GM19452 (cell line): ENCODE data around the gene COL6A1.

ENCODE experiments used
- ATAC-seq: cut with Tn5 transposase; IDR thresholded peaks from one replicate; pipeline ENCODE4 v1.9.1; 2021; ENCODE audit not compliant: unreplicated experiment

Gene COL6A1, protein sequence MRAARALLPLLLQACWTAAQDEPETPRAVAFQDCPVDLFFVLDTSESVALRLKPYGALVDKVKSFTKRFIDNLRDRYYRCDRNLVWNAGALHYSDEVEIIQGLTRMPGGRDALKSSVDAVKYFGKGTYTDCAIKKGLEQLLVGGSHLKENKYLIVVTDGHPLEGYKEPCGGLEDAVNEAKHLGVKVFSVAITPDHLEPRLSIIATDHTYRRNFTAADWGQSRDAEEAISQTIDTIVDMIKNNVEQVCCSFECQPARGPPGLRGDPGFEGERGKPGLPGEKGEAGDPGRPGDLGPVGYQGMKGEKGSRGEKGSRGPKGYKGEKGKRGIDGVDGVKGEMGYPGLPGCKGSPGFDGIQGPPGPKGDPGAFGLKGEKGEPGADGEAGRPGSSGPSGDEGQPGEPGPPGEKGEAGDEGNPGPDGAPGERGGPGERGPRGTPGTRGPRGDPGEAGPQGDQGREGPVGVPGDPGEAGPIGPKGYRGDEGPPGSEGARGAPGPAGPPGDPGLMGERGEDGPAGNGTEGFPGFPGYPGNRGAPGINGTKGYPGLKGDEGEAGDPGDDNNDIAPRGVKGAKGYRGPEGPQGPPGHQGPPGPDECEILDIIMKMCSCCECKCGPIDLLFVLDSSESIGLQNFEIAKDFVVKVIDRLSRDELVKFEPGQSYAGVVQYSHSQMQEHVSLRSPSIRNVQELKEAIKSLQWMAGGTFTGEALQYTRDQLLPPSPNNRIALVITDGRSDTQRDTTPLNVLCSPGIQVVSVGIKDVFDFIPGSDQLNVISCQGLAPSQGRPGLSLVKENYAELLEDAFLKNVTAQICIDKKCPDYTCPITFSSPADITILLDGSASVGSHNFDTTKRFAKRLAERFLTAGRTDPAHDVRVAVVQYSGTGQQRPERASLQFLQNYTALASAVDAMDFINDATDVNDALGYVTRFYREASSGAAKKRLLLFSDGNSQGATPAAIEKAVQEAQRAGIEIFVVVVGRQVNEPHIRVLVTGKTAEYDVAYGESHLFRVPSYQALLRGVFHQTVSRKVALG

GRCh38 chr21:45981151-45982091 lies at the start of gene COL6A1:
Gene COL6A1, plus strand, starts transcription at chr21:45981770. Its CDS starts 81 bp downstream, at chr21:45981851.
- ATAC-seq, result no peak

DNA sequence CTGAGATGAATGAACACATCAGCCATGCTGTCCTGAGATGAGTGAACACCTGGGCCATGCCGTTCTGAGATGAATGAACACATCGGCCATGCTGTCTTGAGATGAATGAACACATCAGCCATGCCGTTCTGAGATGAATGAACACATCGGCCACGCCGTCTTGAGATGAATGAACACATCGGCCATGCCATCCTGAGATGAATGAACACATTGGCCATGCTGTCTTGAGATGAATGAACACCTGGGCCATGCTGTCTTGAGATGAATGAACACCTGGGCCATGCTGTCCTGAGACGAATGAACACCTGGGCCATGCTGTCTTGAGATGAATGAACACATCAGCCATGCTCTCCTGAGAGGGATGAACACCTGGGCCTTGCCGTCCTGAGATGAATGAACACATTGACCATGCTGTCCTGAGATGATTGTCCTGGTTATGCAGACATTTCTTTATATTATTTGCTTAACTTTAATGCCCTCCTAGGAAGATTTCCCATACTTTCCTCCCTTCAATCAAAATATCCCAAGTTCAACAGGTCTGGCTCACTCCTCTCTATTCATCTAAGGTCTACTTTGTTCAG lies 48.6 kb upstream of the COL6A1 start:
- ATAC-seq, result no peak

GRCh38 chr21:45934085-45934484 lies 47.5 kb upstream of the COL6A1 start:
- ATAC-seq, result no peak

DNA sequence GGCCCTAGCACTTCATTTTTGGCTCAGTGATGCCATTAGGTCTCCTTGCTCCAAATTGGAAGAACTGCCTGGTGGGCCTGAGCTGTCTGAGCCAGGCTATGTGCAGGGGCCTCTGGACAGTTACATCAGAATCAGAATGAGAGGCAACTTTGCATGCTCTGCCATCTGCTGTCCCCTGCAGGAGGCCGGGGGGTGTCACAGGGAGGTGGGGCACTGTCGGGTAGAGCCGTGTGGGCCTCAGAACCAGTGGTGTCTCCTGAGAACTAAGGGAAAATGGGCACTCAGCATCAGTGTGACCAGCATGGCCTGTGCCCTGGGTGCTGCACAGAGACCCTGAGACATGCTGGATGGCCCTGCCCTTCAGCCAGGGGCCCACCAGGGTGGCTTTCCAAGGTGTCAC lies 47.0 kb upstream of the COL6A1 start:
- ATAC-seq, result no peak

DNA sequence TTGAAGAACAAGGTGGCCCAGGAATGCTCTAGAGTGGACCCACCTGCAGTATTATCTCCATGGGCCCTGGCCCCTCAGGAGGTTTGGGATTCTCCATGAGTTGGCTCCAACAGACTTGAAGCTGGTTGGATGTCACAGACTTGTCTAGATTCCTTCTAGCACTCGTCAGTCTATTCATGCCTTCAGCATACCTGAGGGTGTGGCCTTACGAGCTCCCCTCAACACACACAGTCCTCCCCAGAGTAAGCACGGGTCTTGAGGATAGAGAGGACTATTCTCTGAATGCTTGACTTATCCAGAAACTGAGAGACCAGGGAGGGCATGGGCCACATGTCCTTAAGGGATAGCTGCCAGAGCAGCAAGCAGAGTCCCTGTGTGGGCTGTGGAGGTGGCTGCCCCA lies 45.9 kb upstream of the COL6A1 start:
- ATAC-seq, result no peak

GRCh38 chr21:45937721-45938452 lies 43.7 kb upstream of the COL6A1 start:
- ATAC-seq, result no peak

GRCh38 chr21:45938453-45938755 lies 43.2 kb upstream of the COL6A1 start:
- ATAC-seq, result no peak

- ATAC-seq, result no peak
These were observed 42.6 kb upstream of the COL6A1 start for GRCh38 chr21:45938811-45939520.

- no peak for ATAC-seq
These were observed 42.0 kb upstream of the COL6A1 start for GRCh38 chr21:45939521-45940045.

- ATAC-seq, result no peak
These were observed 41.5 kb upstream of the COL6A1 start for GRCh38 chr21:45940091-45940490.

DNA sequence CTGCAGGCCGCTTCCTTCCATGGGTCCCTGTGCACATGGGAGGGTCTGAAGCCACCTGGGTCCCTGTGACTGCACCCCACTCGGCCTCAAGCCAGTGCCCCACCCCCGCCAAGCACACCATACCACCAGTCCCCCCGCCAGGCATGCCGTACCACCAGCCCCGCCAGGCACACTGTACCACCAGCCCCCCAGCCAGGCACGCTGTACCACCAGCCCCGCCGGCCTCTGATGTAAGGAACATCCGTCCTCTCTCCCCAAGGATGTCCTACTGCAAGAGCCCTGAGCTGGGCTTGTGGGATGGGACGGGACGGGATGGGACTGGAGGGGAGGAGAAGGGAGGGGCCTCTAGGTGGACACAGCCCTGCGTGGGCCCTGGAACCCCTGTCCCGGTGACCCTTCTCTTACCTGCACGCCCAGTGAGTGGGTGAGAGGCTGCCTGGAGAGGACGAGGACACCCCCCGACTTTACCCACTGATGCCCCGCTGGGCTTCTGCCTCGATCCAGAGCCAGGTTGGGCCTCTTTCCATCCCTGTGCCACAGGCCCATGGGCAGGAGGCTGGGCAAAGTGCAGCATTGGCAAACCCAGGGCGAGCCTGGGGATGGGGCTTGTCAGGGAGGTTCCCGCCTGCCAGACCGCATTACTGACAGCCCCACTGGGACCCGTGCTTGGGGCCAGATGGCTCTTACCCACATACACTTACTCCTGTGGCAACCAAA lies 40.8 kb upstream of the COL6A1 start:
- no peak for ATAC-seq

GRCh38 chr21:45941338-45941710 lies 40.2 kb upstream of the COL6A1 start:
- no peak for ATAC-seq

DNA sequence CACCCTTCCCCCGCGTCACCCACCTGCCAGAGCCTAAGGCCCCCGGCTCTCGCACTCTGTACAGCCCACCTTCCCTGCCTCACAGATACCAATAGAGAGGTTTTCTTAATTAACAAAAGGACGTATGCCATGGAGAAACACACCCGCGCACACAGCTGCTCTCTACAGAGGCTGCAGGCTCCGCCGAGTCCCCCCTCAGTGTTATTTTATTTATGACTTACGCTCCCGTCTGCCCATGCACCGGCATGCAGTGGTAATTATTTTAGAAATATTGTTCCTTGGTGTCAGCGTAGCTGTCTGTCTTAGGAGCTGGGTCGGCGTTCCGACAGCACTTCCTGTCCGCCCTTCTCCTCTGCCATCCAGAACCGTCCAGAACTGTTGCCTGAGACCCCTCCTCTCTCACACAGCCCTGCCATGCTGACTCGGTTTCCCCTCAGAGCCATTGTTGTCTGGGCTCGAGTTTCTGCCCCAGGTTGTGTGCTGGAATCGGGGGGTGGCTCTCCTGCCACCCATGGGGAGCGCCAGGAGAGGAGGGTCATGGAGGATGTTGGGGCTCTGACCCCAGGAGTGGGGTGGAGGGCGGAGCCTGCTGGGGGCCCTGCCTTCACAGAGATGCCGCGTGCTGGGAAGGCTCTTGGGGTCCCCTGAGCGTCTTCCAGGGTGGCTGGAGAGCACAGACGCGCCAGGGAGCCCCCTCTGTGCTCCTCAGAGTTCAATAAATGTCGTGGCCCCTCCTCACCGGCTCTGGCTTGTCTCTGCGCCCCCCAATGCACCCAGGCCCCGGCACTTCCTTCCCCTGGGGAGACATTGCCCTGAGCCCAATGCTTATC lies 39.6 kb upstream of the COL6A1 start:
- ATAC-seq, result no peak

DNA sequence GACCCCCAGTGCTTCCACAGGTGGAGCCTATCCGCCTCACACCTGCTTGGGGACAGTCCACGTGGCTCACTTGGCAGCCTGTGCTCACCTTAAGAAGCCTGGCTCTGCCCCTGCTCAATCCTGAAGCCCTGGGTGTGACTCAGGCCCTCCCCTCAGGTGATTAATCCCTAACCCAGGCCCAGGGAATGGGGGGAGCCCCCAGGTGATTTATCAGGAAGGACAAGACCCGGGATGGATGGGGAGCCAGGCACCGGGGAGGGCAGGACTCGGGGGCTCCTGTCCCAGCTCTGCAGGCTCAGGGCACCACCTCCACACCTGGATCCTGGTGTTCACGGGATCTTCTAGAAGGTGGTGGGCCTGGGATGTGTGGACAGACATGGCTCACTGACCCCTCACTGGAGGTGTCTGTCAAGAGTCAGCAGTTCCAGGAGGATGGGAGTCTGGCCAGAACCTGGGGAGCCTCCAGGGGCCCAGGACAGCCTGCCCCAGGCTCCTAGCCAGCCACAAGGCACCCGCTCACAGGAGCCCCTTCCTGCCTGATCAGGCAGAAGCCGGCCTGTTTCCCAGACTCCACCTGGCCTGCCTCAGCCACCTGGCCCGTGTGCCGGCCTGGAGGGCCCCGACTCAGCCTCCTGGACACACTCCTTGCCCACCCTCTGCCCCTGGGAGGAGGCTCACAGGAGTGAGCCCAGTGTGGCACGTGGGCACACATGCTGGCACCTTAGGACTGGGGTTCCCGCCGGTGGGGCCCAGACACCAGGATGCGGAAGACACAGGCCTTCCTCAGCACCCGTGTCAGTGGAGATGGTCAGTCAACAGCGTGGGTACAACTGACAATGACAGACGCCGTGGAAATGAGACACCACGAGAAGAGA lies 38.6 kb upstream of the COL6A1 start:
- no peak for ATAC-seq

DNA sequence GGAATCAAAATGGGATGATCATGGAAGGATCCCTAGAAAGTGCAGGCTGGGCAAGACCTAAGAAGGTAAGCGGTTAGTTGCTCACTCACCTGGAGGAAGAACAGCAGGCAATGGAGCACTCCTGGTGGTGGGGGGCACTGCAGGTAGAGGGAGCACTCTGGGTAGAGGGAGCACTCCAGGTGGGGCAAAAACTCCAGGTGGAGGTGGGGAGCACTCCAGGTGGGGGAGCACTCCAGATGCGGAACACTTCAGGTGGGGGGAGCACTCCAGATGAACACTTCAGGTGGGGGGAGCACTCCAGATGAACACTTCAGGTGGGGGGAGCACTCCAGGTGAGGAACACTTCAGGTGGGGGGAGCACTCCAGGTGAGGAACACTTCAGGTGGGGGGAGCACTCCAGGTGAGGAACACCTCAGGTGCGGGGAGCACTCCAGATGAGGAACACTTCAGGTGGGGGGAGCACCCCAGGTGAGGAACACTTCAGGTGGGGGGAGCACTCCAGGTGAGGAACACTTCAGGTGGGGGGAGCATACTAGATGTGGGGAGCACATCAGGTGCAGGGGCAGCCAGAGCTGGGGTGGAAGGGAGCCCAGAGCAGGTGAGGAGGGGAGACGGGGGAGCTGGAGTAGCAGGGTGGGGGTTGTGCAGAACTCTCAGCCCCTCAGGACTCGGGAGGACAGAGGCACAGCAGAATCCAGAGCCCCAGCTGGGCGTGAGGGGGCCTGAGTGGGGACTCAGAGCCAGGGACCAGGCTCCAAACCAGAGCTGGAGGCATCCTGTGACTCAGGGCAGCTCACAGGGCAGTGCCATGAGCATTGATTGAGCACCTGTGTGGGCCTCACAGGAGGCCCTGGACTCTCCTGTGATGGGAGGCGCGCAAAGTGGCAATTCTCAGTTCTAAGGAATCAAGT lies 37.7 kb upstream of the COL6A1 start:
- no peak for ATAC-seq
